Cardiac muscle cell (in vitro differentiated cells and primary cell): Measurements from ENCODE around the gene DNPEP. TPM values are rescaled to one million over a fixed set of nuclear protein-coding genes. Genes with fewer than 3 reads are reported as not detected.
"Not testable (repeated sequence)": the region's sequence is repeated elsewhere in the genome, so short reads cannot be mapped to it uniquely, and the experiment has no call there.

Source experiments
- DNase-seq, 2 donors: peaks; one replicate each; pipeline versions ENCODE4 v3.0.0 to v3.0.0-alpha.2; 2010 to 2017; ENCODE audit warnings: low read depth in 1 of 2, low spot score in 1 of 2
- H3K27ac ChIP-seq: fragments of 200-600 bp; sonication (generic); 2 replicates; pipeline ENCODE4 v1.5.1; 2016
- H3K27me3 ChIP-seq: fragments of 200-600 bp; sonication (generic); 2 replicates; pipeline ENCODE4 v1.6.0; 2016; ENCODE audit warnings: control low read depth
- H3K36me3 ChIP-seq: fragments of 200-600 bp; sonication (generic); 2 replicates; pipeline ENCODE4 v1.5.1; 2016; ENCODE audit warnings: control low read depth
- H3K4me1 ChIP-seq: fragments of 200-600 bp; sonication (generic); 2 replicates; pipeline ENCODE4 v1.8.1; 2017; ENCODE audit warnings: low read depth, mild to moderate bottlenecking, mixed run types
- H3K4me3 ChIP-seq: fragments of 200-600 bp; sonication (generic); 2 replicates; pipeline ENCODE4 v1.5.1; 2016; ENCODE audit warnings: mild to moderate bottlenecking
- H3K9me3 ChIP-seq: fragments of 200-600 bp; sonication (generic); 2 replicates; pipeline ENCODE4 v1.5.1; 2017; ENCODE audit warnings: low read depth, mild to moderate bottlenecking, control low read depth
- CTCF ChIP-seq: IDR thresholded peaks from 2 replicates; pipeline ENCODE4 v1.5.1; 2012; ENCODE audit warnings: low read depth, mild to moderate bottlenecking, low read length
- polyA plus RNA-seq: library from polyadenylated mRNA; unstranded; fragments of >200 nt; fragmentation: Nextera tagmentation; extraction: Ambion mirVana; gene quantifications from 2 replicates; pipeline ENCODE4 v1.2.1, GENCODE V29; 2016
- total RNA-seq: library from RNA; depleted of rRNA; stranded (reverse); fragments of >200 nt; gene quantifications from 2 replicates; pipeline ENCODE4 v1.2.3, GENCODE V29; 2016

DNPEP gene
- total and polyA plus RNA-seq, 2 experiments from 2014 or later: 67.2 to 117 TPM

DNA sequence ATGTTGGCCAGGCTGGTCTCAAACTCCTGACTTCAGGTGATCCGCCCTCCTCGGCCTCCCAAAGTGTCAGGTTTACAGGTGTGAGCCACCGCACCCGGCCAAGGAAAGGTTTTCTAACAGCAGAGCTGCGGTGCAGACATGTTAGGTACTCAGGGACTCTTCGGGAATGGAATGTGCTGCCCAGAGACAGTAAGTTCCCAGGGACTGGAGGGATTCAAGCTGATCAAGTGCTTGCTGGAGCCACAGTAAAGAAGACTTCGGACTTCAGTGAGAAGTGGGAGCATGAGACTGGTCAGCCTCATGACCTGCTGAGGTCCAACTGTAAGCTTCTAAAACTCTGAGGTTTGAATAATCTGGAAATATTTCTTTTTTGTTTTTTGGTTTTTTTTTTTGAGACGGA, 22.7 kb upstream of the DNPEP start:
- no peak overlapping the region for H3K27ac ChIP-seq
- H3K4me3 ChIP-seq: no peak overlapping the region
- H3K4me1 ChIP-seq: peaks cover 35% of the 10 kb centered on the region
- H3K36me3 ChIP-seq: no peaks in the 10 kb centered on the region
- no peaks in the 10 kb centered on the region for H3K9me3 ChIP-seq
- H3K27me3 ChIP-seq: no peaks in the 10 kb centered on the region
- no peak for TF ChIP-seq CTCF
- DNase-seq: no peak

DNA sequence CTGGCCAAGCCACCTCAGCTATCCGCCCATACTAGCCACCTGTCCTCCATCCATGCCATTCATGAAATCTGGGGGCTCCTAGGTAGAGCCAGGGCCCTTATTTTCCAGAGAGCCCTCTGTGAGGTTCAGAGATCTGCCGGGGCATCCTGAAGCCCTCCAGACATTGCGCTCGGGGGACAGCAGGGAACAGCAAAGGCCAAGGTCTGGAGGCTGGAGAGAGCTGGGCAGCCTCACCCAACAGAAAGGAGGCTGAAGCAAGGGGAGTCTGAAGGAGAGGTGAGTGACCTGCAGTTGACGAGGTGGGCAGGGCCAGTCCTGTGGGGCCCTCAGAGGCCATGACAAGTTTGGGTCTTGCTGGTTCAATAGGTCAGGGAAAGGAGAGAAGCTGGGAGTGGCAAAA, 21.9 kb upstream of the DNPEP start:
- H3K27me3 ChIP-seq: no peaks in the 10 kb centered on the region
- TF ChIP-seq CTCF: no peak
- H3K36me3 ChIP-seq: no peaks in the 10 kb centered on the region
- H3K9me3 ChIP-seq: no peaks in the 10 kb centered on the region
- H3K4me3 ChIP-seq: no peak overlapping the region
- peak overlapping the region; percentile 83 for H3K27ac ChIP-seq
- H3K4me1 ChIP-seq: peaks cover 43% of the 10 kb centered on the region
- DNase-seq: no peak

DNA sequence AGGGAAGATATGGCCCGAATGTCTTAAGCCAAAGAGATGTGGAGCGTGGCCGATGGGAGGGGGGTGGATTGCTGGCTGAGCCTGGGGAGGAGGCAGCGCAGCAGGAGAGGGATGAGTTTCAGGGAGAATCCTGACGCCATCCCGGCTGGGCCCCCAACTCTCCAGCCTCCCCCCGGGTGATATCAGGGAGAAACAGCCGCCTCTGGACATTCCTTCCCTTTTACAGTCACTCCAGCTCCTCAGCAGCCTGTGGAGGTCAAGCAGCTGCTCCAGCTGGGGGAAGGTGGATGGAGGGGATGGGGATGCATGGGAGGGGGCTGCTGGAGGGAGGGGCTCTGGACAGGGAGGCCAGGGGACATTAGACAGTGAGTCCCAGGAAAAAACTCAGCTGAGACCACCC, 20.9 kb upstream of the DNPEP start:
- Histone ChIP-seq H3K4me1 (peaks cover 53% of the 10 kb centered on the region), H3K9me3 (no peaks in the 10 kb centered on the region), H3K27me3 (no peaks in the 10 kb centered on the region), H3K27ac (peak overlapping the region; percentile 83), H3K36me3 (no peaks in the 10 kb centered on the region), H3K4me3 (no peak overlapping the region)
- DNase-seq: peak in 1 of 2 donors; percentile 17
- no peak for TF ChIP-seq CTCF

- Histone ChIP-seq H3K27ac (peak overlapping the region; percentile 83), H3K4me3 (no peak overlapping the region), H3K4me1 (peaks cover 54% of the 10 kb centered on the region), H3K9me3 (no peaks in the 10 kb centered on the region), H3K36me3 (no peaks in the 10 kb centered on the region), H3K27me3 (no peaks in the 10 kb centered on the region)
- no peak for DNase-seq
- no peak for TF ChIP-seq CTCF
Observed at GRCh38 chr2:219408204-219408603, 20.5 kb upstream of the DNPEP start.

DNA sequence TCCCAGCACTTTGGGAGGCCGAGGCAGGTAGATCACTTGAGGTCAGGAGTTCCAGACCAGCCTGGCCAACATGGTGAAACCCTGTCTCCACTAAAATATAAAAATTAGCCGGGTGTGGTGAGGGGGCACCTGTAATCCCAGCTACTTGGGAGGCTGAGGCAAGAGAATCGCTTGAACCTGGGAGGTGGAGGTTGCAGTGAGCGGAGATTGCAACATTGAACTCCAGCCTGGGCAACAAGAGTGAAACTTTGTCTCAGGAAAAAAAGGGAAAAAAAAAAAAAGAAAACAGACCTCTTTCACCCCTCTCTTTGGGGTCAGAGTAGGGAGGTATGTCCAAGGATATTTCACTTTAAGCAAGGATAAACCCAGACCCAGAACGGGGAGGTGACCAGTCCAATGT, 19.6 kb upstream of the DNPEP start:
- H3K4me1 ChIP-seq: peaks cover 54% of the 10 kb centered on the region
- not testable (repeated sequence) for H3K27me3 ChIP-seq, H3K36me3 ChIP-seq, H3K4me3 ChIP-seq, H3K9me3 ChIP-seq, DNase-seq
- peak overlapping the region; percentile 92 for H3K27ac ChIP-seq

GRCh38 chr2:219406861-219407230, 19.1 kb upstream of the DNPEP start:
- peaks cover 54% of the 10 kb centered on the region for H3K4me1 ChIP-seq
- peak in 1 of 2 donors; percentile 87 for DNase-seq
- no peaks in the 10 kb centered on the region for H3K36me3 ChIP-seq
- TF ChIP-seq CTCF: no peak
- no peak overlapping the region for H3K4me3 ChIP-seq
- H3K9me3 ChIP-seq: no peaks in the 10 kb centered on the region
- no peaks in the 10 kb centered on the region for H3K27me3 ChIP-seq
- peak overlapping the region; percentile 92 for H3K27ac ChIP-seq
